ENCODE results near the gene GTF2H3. TPM values are rescaled to one million over a fixed set of nuclear protein-coding genes. Genes with fewer than 3 reads are reported as not detected.

Gene GTF2H3
- total RNA-seq (10 to 100 TPM; 27.2 to 29.6 TPM), polyA plus RNA-seq (ENCODE audit: insufficient read length in 6 of 6) (10 to 100 TPM; 35.4 to 40.1 (median 38.4) TPM)
- long read RNA-seq, donor 1, transcript GTF2H3-212 (13 exons, 3,329 nt): major isoform, 8 of 9 reads
- long read RNA-seq, donor 1, partial matches to known transcripts: 0 of 9 reads
- long read RNA-seq, donor 1, other reads (novel, unspliced or antisense): 0 of 9 reads
- long read RNA-seq, donor 2, transcript GTF2H3-212 (13 exons, 3,329 nt): major isoform, 6 of 8 reads
- long read RNA-seq, donor 2, partial matches to known transcripts: 0 of 8 reads
- long read RNA-seq, donor 2, other reads (novel, unspliced or antisense): 0 of 8 reads
- long read RNA-seq, donor 3, transcript GTF2H3-212 (13 exons, 3,329 nt): major isoform, 6 of 7 reads
- long read RNA-seq, donor 3, partial matches to known transcripts: 0 of 7 reads
- long read RNA-seq, donor 3, other reads (novel, unspliced or antisense): 0 of 7 reads
- long read RNA-seq, donor 4, partial matches to known transcripts: 2 of 3 reads
- long read RNA-seq, donor 4, other reads (novel, unspliced or antisense): 0 of 3 reads
- long read RNA-seq, donor 5, partial matches to known transcripts: 0 of 5 reads
- long read RNA-seq, donor 5, other reads (novel, unspliced or antisense): 0 of 5 reads
- long read RNA-seq, donor 6, transcript GTF2H3-212 (13 exons, 3,329 nt): major isoform, 8 of 9 reads
- long read RNA-seq, donor 6, partial matches to known transcripts: 0 of 9 reads
- long read RNA-seq, donor 6, other reads (novel, unspliced or antisense): 0 of 9 reads
- long read RNA-seq, donor 7, partial matches to known transcripts: 0 of 3 reads
- long read RNA-seq, donor 7, other reads (novel, unspliced or antisense): 0 of 3 reads
- long read RNA-seq, donor 8, transcript GTF2H3-212 (13 exons, 3,329 nt): major isoform, 6 of 7 reads
- long read RNA-seq, donor 8, partial matches to known transcripts: 0 of 7 reads
- long read RNA-seq, donor 8, other reads (novel, unspliced or antisense): 0 of 7 reads
- long read RNA-seq, donor 9: 0 reads
- long read RNA-seq, donor 10, partial matches to known transcripts: 0 of 2 reads
- long read RNA-seq, donor 10, other reads (novel, unspliced or antisense): 1 of 2 reads
- long read RNA-seq, donor 11, partial matches to known transcripts: 0 of 5 reads
- long read RNA-seq, donor 11, other reads (novel, unspliced or antisense): 0 of 5 reads
- long read RNA-seq, donor 12, transcript GTF2H3-212 (13 exons, 3,329 nt): major isoform, 7 of 8 reads
- long read RNA-seq, donor 12, partial matches to known transcripts: 0 of 8 reads
- long read RNA-seq, donor 12, other reads (novel, unspliced or antisense): 0 of 8 reads

- TF ChIP-seq CTCF (IDR thresholded peaks at IDR 0.05): no peak
- intact Hi-C loops (cut with DNase I): no loop called here
- H3K9me3 ChIP-seq: no peaks in the 10 kb centered on the region
- ATAC-seq (peak; percentile 99), DNase-seq (peak; percentile 96 to 98 (median 96))
- H3K36me3 ChIP-seq: peaks cover 4 to 36% of the 10 kb centered on the region in 2 donors
- peak within 1 kb of the TSS; percentile 40 to 87 for H3K27ac ChIP-seq
- peaks cover 8 to 24% of the 10 kb centered on the region in 2 donors for H3K4me1 ChIP-seq
- H3K27me3 ChIP-seq: no peaks in the 10 kb centered on the region
- peak within 1 kb of the TSS; percentile 72 to 94 for H3K4me3 ChIP-seq
Observed at GRCh38 chr12:123633379-123634141, at the start of gene GTF2H3, which contains the start of gene EIF2B1. GTF2H3 (plus strand) TSS chr12:123633829; CDS start chr12:123633860, 31 bp downstream. EIF2B1 (minus strand) TSS chr12:123633686; CDS start chr12:123633557, 129 bp downstream.

- H3K9me3 ChIP-seq: no peaks in the 10 kb centered on the region
- peaks cover 0 to 100% of the 10 kb centered on the region in 2 donors for H3K36me3 ChIP-seq
- ATAC-seq: no peak
- H3K27ac ChIP-seq: peak overlapping the region in 1 of 2 donors; percentile 0
- TF ChIP-seq CTCF (IDR thresholded peaks at IDR 0.05): no peak
- peaks cover 4 to 48% of the 10 kb centered on the region in 2 donors for H3K4me1 ChIP-seq
- intact Hi-C loops (cut with DNase I): no loop called here
- DNase-seq: no peak
- no peaks in the 10 kb centered on the region for H3K27me3 ChIP-seq
- H3K4me3 ChIP-seq: no peak overlapping the region
Observed at GRCh38 chr12:123591702-123592481, 41.7 kb upstream of the GTF2H3 start.

- Histone ChIP-seq H3K27ac (no peak overlapping the region), H3K27me3 (no peaks in the 10 kb centered on the region), H3K36me3 (peaks cover 0 to 83% of the 10 kb centered on the region in 2 donors), H3K4me3 (no peak overlapping the region), H3K9me3 (no peaks in the 10 kb centered on the region), H3K4me1 (peaks cover 0 to 20% of the 10 kb centered on the region in 2 donors)
- ATAC-seq: peak; percentile 48
- no peak for DNase-seq
- no peak for TF ChIP-seq CTCF (IDR thresholded peaks at IDR 0.05)
- intact Hi-C loops (cut with DNase I): no loop called here
Observed at GRCh38 chr12:123595729-123596128, 37.9 kb upstream of the GTF2H3 start.

- no peak for ATAC-seq
- DNase-seq: no peak
- H3K36me3 ChIP-seq: peaks cover 0 to 69% of the 10 kb centered on the region in 2 donors
- no peaks in the 10 kb centered on the region for H3K27me3 ChIP-seq
- peak overlapping the region in 1 of 2 donors; percentile 2 for H3K27ac ChIP-seq
- TF ChIP-seq CTCF (IDR thresholded peaks at IDR 0.05): no peak
- no peak overlapping the region for H3K4me3 ChIP-seq
- peaks cover 0 to 21% of the 10 kb centered on the region in 2 donors for H3K4me1 ChIP-seq
- no peaks in the 10 kb centered on the region for H3K9me3 ChIP-seq
- intact Hi-C loops (cut with DNase I): no loop called here
Observed at GRCh38 chr12:123597100-123597499, 36.5 kb upstream of the GTF2H3 start.

All from left lung (tissue), 14 donors.